Muscle of leg (tissue), 11 donors: ENCODE data around the gene TXNDC16. TPM values are rescaled to one million over a fixed set of nuclear protein-coding genes. Genes with fewer than 3 reads are reported as not detected.

ENCODE experiments used
- DNase-seq: peaks from one replicate; pipeline ENCODE4 v3.0.0; 2013
- H3K27ac ChIP-seq: one replicate; pipeline ENCODE4 v1.5.1; 2013; ENCODE audit warnings: mild to moderate bottlenecking, low read length, control low read depth
- H3K27me3 ChIP-seq: one replicate; pipeline ENCODE4 v1.6.1; 2013; ENCODE audit warnings: low read length; ENCODE audit not compliant: control insufficient read depth, insufficient read depth
- H3K36me3 ChIP-seq: one replicate; pipeline ENCODE4 v1.6.1; 2013; ENCODE audit warnings: low read length; ENCODE audit not compliant: control insufficient read depth, insufficient read depth
- H3K4me1 ChIP-seq: one replicate; pipeline ENCODE4 v1.6.1; 2013; ENCODE audit warnings: low read length; ENCODE audit not compliant: control insufficient read depth, insufficient read depth
- H3K4me3 ChIP-seq: one replicate; pipeline ENCODE4 v1.5.1; 2013; ENCODE audit warnings: low read length, control low read depth
- H3K9me3 ChIP-seq: replicated peaks from 2 replicates; pipeline ENCODE4 v1.6.1; 2013; ENCODE audit warnings: low read depth, low read length; ENCODE audit not compliant: control insufficient read depth
- WGBS: methylation state at CpG from one replicate; pipeline ENCODE4 v1.1.5; 2013; ENCODE audit warnings: missing lambda C conversion rate; ENCODE audit not compliant: insufficient coverage; 5-methylcytosine and 5-hydroxymethylcytosine counted together
- polyA plus RNA-seq, 8 donors: library from polyadenylated mRNA; unstranded; fragments of 120-200 nt; gene quantifications; one replicate each; pipeline versions ENCODE4 v1.2.1 to v1.2.3, GENCODE V29; 2013; ENCODE audit warnings: inconsistent platforms in 1 of 8, low replicate concordance in 1 of 8; ENCODE audit not compliant: insufficient read length in 8 of 8, insufficient read depth in 1 of 8
- total RNA-seq: library from RNA; stranded (reverse); fragments of 120-200 nt; gene quantifications from one replicate; pipeline ENCODE4 v1.2.4, GENCODE V29; 2013

Gene TXNDC16
- total and polyA plus RNA-seq, 9 donors = 4.9 to 9.4 (median 6.3) TPM

DNA sequence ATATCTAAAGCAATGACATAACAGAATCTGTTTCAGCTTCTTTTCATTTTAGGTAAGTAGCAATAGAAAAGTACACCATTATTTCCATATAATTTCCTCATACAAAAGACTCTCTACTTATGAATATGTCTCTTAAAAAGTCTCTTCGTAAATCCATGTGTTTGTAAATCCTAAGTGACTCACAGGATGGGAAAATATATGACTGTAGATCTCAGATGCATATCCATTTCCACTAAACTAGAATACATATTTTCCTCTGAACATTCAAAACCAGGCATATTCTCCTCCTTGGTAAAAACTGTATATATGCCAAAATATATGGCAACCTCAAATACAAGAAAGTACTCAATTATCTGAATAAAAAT is 93.6 kb downstream of the TXNDC16 start:
- Histone ChIP-seq H3K4me1 (no peaks in the 10 kb centered on the region), H3K36me3 (no peaks in the 10 kb centered on the region), H3K9me3 (peaks cover 4% of the 10 kb centered on the region), H3K27ac (no peak overlapping the region), H3K27me3 (no peaks in the 10 kb centered on the region), H3K4me3 (no peak overlapping the region)
- no CpG with 5 or more reads among the region's 1 CpG for WGBS
- no peak for DNase-seq

DNA sequence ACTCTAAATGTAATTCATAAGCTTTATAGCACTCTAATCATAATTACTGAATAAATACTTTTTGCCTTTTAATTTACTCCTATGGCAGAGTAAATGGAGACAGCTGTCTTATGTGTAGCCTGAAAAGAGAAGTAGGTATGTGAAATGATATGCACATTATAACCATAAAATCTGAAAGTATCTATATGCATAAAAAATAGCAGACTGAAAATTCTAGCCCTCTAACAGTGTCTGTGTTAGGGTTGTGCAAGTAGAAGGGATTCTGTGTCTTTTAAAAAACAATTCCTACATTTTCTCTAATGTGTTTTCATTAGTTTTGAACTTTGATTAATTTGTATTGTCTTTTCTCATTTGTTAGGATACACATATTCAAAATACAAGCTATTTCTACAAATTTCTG is 94.9 kb downstream of the TXNDC16 start:
- Histone ChIP-seq H3K36me3 (no peaks in the 10 kb centered on the region), H3K27me3 (no peaks in the 10 kb centered on the region), H3K4me1 (no peaks in the 10 kb centered on the region), H3K27ac (no peak overlapping the region), H3K9me3 (peaks cover 4% of the 10 kb centered on the region), H3K4me3 (no peak overlapping the region)
- no peak for DNase-seq

DNA sequence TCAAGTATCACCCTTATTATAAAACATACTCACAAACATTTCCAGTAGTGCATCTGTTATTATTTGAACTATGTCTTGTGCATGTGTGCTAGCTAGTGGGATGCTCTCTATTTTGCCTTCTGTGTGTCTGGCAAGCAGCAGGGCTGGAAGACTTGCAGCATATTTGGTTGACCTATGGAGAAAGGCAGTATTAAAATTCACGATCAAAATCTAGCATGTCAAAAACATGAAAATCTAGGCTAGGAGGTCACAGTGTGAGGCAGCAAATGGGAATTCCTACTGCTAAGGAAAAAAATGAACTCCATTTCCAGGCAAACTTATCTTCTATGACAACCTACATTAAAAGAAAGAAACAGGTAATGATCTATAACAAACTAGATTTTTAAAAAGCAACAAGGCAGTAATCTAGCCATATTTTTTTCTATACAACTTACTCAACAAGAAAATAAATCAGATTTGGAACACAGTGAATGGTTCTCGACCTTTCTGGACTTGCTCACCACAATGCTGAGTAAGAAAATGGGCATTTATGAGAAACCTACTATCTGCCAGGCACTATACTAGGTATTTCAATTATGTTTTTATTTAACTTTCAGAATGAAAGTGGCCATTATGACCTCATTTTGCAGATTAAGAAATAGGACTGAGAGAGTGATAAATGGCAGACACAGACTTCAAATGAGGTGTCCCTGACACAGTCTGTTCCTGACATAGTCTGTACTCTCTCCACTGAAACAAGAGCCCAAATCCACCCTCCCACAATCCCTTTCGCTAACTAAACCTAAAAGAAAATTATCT is 96.8 kb downstream of the TXNDC16 start:
- Histone ChIP-seq H3K9me3 (no peaks in the 10 kb centered on the region), H3K27me3 (no peaks in the 10 kb centered on the region), H3K27ac (no peak overlapping the region), H3K36me3 (no peaks in the 10 kb centered on the region), H3K4me3 (no peak overlapping the region), H3K4me1 (no peaks in the 10 kb centered on the region)
- no peak for DNase-seq
- no CpG with 5 or more reads among the region's 3 CpGs for WGBS

DNA sequence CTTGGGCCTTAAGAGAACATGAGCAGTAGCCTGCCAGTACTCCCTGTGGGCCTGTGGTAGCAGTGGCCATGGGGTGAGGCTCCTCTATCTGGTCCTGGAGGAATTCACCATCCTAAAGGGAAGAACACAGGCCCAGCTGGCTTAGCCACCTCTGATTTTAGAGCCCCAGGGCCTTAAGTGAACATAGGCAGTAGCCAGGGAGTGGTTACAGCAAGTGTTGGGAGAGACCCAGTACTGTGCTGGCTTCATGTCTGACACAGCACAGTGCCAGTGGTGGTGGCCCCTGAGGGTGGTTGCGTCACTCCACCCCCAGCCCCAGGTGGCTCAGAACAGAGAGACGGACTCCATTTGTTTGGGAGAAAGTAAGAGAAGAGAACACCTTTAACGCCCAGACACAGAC is 105.1 kb downstream of the TXNDC16 start:
- Histone ChIP-seq H3K4me1 (no peaks in the 10 kb centered on the region), H3K4me3 (no peak overlapping the region), H3K27ac (no peak overlapping the region), H3K9me3 (no peaks in the 10 kb centered on the region), H3K27me3 (no peaks in the 10 kb centered on the region), H3K36me3 (no peaks in the 10 kb centered on the region)
- DNase-seq = no peak
- no CpG with 5 or more reads among the region's 3 CpGs for WGBS

DNA sequence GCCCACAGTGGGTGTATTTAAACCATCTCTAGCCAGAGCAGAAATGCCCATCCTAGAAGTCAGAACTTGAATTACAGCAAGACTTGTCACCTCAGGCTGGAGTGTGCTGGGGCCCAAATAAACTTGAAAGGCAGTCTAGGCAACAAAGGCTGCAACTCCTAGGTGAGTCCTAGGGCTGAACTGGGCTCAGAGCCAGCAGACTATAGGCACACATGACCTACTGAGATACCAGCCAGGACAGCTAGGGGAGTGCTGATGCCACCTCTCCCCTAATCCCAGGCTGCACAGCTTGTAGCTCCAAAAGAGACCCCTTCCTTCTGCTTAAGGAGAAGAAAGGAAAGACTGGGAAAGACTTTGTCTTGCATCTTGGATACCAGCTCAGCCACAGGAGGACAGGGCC is 106.0 kb downstream of the TXNDC16 start:
- no peak overlapping the region for H3K27ac ChIP-seq
- no peaks in the 10 kb centered on the region for H3K9me3 ChIP-seq
- H3K4me3 ChIP-seq = no peak overlapping the region
- no peaks in the 10 kb centered on the region for H3K4me1 ChIP-seq
- no peak for DNase-seq
- no peaks in the 10 kb centered on the region for H3K36me3 ChIP-seq
- H3K27me3 ChIP-seq = no peaks in the 10 kb centered on the region

DNA sequence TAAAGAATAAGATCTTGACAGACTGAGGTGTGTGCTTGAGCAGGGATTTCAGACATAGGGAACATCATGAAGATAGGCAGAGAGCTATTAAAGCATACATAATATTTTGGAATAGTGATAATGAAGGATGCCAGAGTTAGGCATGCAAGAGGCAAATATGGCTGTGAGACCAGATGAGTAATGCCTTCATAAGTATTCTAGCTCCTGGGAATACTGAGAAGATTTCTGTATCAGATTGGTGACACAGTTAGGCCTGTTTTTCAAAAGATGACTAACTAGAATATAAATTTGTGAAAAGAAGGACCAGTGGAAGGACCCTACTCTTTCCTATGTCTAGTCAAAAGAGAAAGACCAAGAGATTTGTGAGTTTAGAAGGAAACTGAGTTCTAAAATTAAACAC is 108.8 kb downstream of the TXNDC16 start:
- Histone ChIP-seq H3K4me3 (no peak overlapping the region), H3K27me3 (no peaks in the 10 kb centered on the region)

DNA sequence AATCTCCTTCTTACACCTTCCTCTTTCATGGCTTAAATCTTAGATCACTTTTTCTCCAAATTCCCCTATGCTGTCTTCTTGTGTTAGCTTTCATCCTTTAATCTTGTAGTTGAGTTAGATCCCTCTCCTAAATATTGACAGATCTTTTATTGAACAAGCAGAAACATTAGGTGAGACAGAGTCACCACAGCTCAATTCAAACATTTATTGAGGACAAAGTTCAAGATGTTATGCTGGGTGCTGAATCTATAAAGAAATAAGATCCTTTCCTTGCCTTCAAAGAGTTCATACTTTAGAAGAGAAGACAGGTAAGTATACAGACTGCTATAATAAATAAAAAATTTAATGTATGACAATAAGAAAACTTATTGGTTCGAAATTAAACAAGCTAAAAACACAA is 109.7 kb downstream of the TXNDC16 start:
- no CpG with 5 or more reads among the region's 1 CpG for WGBS
- no peak for DNase-seq
- H3K27me3 ChIP-seq = no peaks in the 10 kb centered on the region
- no peaks in the 10 kb centered on the region for H3K9me3 ChIP-seq
- no peak overlapping the region for H3K4me3 ChIP-seq
- no peaks in the 10 kb centered on the region for H3K4me1 ChIP-seq
- no peaks in the 10 kb centered on the region for H3K36me3 ChIP-seq
- no peak overlapping the region for H3K27ac ChIP-seq

More for the DNA sequence above, 108.8 kb downstream of the TXNDC16 start:
- H3K27ac ChIP-seq = no peak overlapping the region
- H3K4me1 ChIP-seq = no peaks in the 10 kb centered on the region
- H3K36me3 ChIP-seq = no peaks in the 10 kb centered on the region
- no peak for DNase-seq
- no peaks in the 10 kb centered on the region for H3K9me3 ChIP-seq

DNA sequence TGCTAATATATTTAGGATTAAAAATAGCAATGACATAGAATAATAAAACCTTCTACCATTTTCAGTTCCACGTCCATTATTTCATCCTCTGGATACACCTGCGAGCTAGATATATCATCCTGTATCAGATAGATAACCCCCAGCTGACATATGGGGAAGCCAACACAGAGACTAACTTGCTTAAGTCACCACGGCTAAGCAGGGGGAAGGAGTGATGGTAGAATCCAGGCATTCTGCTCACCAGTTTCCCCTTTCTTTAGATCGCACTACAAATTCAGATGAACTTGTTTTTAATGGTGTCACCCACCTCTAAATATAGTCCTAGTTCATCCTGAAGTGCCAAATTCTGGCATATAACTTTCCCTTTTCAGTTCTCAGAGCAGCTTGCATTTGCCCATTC is 110.1 kb downstream of the TXNDC16 start:
- no peaks in the 10 kb centered on the region for H3K4me1 ChIP-seq
- H3K9me3 ChIP-seq = no peaks in the 10 kb centered on the region
- DNase-seq = no peak
- no peak overlapping the region for H3K4me3 ChIP-seq
- 80% methylated on average over 1 of the region's 4 CpGs for WGBS
- no peak overlapping the region for H3K27ac ChIP-seq
- H3K36me3 ChIP-seq = no peaks in the 10 kb centered on the region
- no peaks in the 10 kb centered on the region for H3K27me3 ChIP-seq

DNA sequence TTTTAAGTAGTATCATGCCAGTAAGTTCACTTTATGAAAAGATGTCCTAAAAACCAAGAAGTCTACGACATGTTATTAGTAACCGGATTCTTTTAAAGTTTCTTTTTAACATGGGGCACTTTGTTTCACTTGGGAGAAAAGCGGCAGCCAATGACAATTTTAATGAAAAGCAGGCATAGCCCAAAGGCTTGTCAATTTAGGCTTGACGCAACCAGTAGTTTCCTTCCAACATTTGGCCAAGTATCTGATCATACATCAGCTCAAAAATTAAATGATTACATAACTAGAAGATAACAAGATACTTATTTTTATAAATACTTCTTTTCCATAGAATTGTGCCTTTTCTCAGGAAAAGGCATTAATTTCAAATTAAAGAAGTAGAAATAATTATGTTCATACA is 112.8 kb downstream of the TXNDC16 start:
- no peaks in the 10 kb centered on the region for H3K27me3 ChIP-seq
- H3K9me3 ChIP-seq = no peaks in the 10 kb centered on the region
- DNase-seq = no peak
- 73% methylated on average over 2 of the region's 4 CpGs for WGBS
- no peak overlapping the region for H3K4me3 ChIP-seq
- no peaks in the 10 kb centered on the region for H3K36me3 ChIP-seq
- H3K4me1 ChIP-seq = no peaks in the 10 kb centered on the region
- no peak overlapping the region for H3K27ac ChIP-seq

DNA sequence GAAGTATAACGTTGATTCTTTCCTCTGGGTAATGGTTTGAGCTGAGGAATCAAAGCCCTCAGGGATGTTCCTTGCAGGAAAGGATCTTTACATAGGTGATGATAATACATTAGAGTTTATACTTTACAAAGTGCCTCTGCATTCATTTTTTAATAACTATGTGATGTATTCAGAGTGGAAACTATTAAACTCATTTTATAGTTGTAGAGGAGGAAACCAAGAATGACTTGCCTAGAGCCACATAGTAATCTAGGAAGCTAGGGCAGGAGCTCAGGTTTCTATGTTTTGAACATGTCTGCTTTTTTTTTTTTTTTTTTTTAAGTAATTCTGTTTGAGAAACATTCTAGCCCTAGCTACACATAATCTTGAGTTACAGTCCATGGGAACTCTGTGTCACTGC is 117.3 kb downstream of the TXNDC16 start:
- H3K27me3 ChIP-seq = no peaks in the 10 kb centered on the region

DNA sequence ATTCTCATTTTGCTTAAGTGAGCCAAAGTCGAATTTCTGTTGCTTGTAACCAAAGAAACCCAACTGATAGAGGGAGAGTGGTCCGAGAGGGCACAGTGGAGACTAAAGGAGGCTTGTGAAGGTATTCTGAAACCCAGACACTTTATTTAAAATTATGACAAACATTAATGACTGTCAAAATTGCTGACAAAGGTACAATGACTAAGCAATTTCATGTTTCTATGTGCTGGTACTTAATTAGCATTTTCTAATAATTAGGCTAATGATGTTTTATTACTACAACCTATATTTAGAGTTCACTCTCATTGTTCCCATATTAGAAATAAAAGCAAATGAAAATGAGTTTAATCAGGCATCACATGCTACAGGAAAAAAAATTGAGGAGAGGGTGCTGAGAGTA is 121.8 kb downstream of the TXNDC16 start:
- WGBS = no CpG with 5 or more reads among the region's 2 CpGs
- no peaks in the 10 kb centered on the region for H3K9me3 ChIP-seq
- no peaks in the 10 kb centered on the region for H3K36me3 ChIP-seq

More for the DNA sequence above, 117.3 kb downstream of the TXNDC16 start:
- no peaks in the 10 kb centered on the region for H3K9me3 ChIP-seq
- no peaks in the 10 kb centered on the region for H3K36me3 ChIP-seq
- no peak overlapping the region for H3K4me3 ChIP-seq
- WGBS = no CpG with 5 or more reads among the region's 1 CpG
- no peak for DNase-seq
- no peaks in the 10 kb centered on the region for H3K4me1 ChIP-seq
- H3K27ac ChIP-seq = no peak overlapping the region

More for the DNA sequence above, 121.8 kb downstream of the TXNDC16 start:
- no peaks in the 10 kb centered on the region for H3K27me3 ChIP-seq
- no peaks in the 10 kb centered on the region for H3K4me1 ChIP-seq
- no peak overlapping the region for H3K4me3 ChIP-seq
- no peak for DNase-seq
- no peak overlapping the region for H3K27ac ChIP-seq
